Large intestine (tissue), 12 donors: ENCODE data around the gene MORC2. TPM values are rescaled to one million over a fixed set of nuclear protein-coding genes. Genes with fewer than 3 reads are reported as not detected.

Source experiments
- DNase-seq, 2 donors: peaks; one replicate each; pipeline versions ENCODE4 v3.0.0 to v3.0.0-alpha.2; 2013
- H3K27ac ChIP-seq: one replicate; pipeline ENCODE4 v1.5.1; 2013; ENCODE audit warnings: low read length
- H3K27me3 ChIP-seq: 2 replicates; pipeline ENCODE4 v1.6.1; 2013; ENCODE audit warnings: low read length; ENCODE audit not compliant: control insufficient read depth, insufficient read depth
- H3K36me3 ChIP-seq: 2 replicates; pipeline ENCODE4 v1.6.1; 2013; ENCODE audit warnings: low read length; ENCODE audit not compliant: control insufficient read depth, insufficient read depth
- H3K4me1 ChIP-seq: one replicate; pipeline ENCODE4 v1.6.1; 2013; ENCODE audit warnings: low read length; ENCODE audit not compliant: control insufficient read depth, insufficient read depth
- H3K4me3 ChIP-seq: one replicate; pipeline ENCODE4 v1.5.1; 2013; ENCODE audit warnings: low read length
- H3K9me3 ChIP-seq: one replicate; pipeline ENCODE4 v1.6.1; 2013; ENCODE audit warnings: mild to moderate bottlenecking, low read depth, low read length, moderate library complexity; ENCODE audit not compliant: control insufficient read depth
- WGBS: methylation state at CpG from one replicate; pipeline ENCODE4 v1.1.5; 2013; ENCODE audit warnings: low lambda C conversion rate; ENCODE audit not compliant: insufficient coverage; 5-methylcytosine and 5-hydroxymethylcytosine counted together
- long read RNA-seq, 11 donors: transcript quantifications; one replicate each; lab custom pipeline, GENCODE V29; 2026
- polyA plus RNA-seq: library from polyadenylated mRNA; unstranded; fragments of 120-200 nt; gene quantifications from one replicate; pipeline ENCODE4 v1.2.1, GENCODE V29; 2013

MORC2 gene
- 28.2 TPM for polyA plus RNA-seq
- long read RNA-seq, donor 1, full-length matches to known transcripts = 2 of 2 reads
- long read RNA-seq, donor 1, partial matches to known transcripts = 0 of 2 reads
- long read RNA-seq, donor 1, other reads (novel, unspliced or antisense) = 0 of 2 reads
- long read RNA-seq, donor 2, partial matches to known transcripts = 6 of 6 reads
- long read RNA-seq, donor 2, other reads (novel, unspliced or antisense) = 0 of 6 reads
- long read RNA-seq, donor 3, full-length matches to known transcripts = 3 of 3 reads
- long read RNA-seq, donor 3, partial matches to known transcripts = 0 of 3 reads
- long read RNA-seq, donor 3, other reads (novel, unspliced or antisense) = 0 of 3 reads
- long read RNA-seq, donor 4 = 0 reads
- long read RNA-seq, donor 5 = 0 reads
- long read RNA-seq, donor 6, full-length matches to known transcripts = 2 of 2 reads
- long read RNA-seq, donor 6, partial matches to known transcripts = 0 of 2 reads
- long read RNA-seq, donor 6, other reads (novel, unspliced or antisense) = 0 of 2 reads
- long read RNA-seq, donor 7, partial matches to known transcripts = 6 of 7 reads
- long read RNA-seq, donor 7, other reads (novel, unspliced or antisense) = 0 of 7 reads
- long read RNA-seq, donor 8, full-length matches to known transcripts = 3 of 3 reads
- long read RNA-seq, donor 8, partial matches to known transcripts = 0 of 3 reads
- long read RNA-seq, donor 8, other reads (novel, unspliced or antisense) = 0 of 3 reads
- long read RNA-seq, donor 9, partial matches to known transcripts = 6 of 6 reads
- long read RNA-seq, donor 9, other reads (novel, unspliced or antisense) = 0 of 6 reads
- long read RNA-seq, donor 10, full-length matches to known transcripts = 5 of 11 reads
- long read RNA-seq, donor 10, partial matches to known transcripts = 6 of 11 reads
- long read RNA-seq, donor 10, other reads (novel, unspliced or antisense) = 0 of 11 reads
- long read RNA-seq, donor 11, full-length matches to known transcripts = 1 of 1 reads
- long read RNA-seq, donor 11, partial matches to known transcripts = 0 of 1 reads
- long read RNA-seq, donor 11, other reads (novel, unspliced or antisense) = 0 of 1 reads

DNA sequence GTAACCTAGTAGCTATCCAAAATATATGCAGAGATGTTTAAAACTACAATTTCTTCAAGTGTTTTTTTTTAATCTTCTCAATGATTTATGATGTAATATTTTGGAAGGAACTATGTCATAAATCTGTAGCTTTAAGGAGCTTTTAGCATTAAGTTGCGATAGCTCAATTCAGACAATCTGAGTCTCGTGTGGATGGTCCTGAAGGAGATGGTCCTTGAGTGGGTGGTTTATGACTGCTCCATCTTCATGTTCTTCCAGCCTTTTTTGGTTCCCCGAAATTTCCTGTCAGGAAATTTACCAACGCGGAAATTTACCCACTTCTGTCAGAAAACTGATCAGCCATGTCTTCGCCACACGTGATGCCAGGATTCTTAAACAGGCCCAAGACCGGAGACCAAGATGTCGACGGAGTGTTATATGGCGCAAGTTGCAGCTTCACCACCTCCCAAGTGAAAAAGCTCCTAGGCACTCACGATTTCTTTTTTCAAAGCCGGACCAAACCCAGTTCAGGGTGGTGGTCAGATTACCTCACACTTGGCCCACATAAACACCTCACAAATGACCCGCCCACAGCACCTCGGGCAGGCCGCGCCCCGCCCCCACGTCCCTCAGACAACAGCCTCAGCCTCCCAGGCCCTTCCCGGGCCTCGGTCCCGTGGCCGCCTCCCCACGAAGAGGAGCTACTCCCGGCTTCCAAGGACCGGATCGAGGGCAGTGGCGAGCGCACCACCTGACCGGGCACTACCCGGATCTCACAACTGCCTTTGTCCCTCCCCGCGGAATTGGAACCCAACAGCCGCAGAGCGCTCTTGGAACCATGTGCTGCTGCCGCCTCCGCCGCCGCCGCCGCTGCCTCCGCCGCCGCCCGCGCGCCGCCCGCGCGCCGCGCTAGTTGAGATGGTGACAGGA lies at the start of gene MORC2:
Gene MORC2 (minus strand): TSS at position 760 of the 909 bp plus-strand sequence. CDS start 885 bp downstream, outside the sequence.
- H3K4me3 ChIP-seq = peak within 1 kb of the TSS; percentile 84
- no CpG with 5 or more reads among the region's 53 CpGs for WGBS
- H3K4me1 ChIP-seq = peaks cover 10% of the 10 kb centered on the region
- peak within 1 kb of the TSS; percentile 90 for H3K27ac ChIP-seq
- DNase-seq = peak in 1 of 2 donors; percentile 29
- no peaks in the 10 kb centered on the region for H3K27me3 ChIP-seq
- peaks cover 19% of the 10 kb centered on the region for H3K36me3 ChIP-seq
- H3K9me3 ChIP-seq = peaks cover 11% of the 10 kb centered on the region

DNA sequence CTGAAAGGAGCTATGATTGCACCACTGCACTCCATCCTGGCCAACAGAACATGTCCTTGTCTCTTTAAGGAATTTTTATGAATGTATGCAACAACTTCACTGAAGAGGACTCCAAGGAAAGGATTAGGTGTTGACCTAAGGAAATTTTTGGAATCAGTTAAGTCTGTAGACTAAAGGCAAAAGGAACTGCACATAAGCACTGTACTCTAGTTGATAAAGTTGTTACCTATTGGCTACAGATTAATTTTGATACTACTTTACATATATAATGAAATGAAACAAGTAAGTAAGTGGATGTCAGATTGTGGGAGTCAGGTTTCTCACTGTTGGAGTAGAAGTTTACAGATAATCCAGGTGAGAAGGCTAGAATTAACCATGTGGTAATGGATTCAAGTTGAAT lies 37.0 kb upstream of the MORC2 start:
- no peaks in the 10 kb centered on the region for H3K27me3 ChIP-seq
- no peaks in the 10 kb centered on the region for H3K36me3 ChIP-seq
- H3K4me1 ChIP-seq = no peaks in the 10 kb centered on the region
- H3K4me3 ChIP-seq = no peak overlapping the region
- no peak for DNase-seq
- H3K27ac ChIP-seq = no peak overlapping the region
- no peaks in the 10 kb centered on the region for H3K9me3 ChIP-seq

DNA sequence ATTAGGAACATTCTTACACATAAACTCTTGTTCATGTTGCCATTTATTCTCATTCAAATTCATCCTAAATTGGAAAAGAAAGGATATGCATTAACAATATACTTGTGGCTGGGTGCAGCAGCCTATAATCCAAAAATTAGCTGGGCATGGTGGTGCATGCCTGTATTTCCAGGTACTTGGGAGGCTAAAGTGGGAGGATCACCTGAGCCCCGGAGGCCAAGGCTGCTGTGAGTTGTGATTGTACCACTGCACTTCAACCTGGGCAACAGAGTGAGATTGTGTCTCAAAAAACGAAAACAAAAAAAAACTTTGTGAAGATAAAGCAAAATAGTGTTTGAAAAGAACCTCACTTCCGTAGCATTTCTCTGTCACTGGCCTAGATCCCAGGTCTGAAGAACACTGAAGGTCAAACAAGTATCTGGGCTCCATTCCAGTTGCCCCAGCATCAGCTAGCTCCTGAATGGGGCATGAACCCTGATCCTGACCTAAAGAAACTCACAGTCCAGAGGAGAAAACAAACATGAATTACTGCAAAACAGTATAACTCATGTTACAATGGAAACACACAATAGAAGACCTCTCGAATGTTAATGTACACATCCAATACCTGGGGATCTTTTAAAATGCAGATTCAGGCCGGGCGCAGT lies 32.7 kb upstream of the MORC2 start:
- WGBS = 100% methylated on average over 2 of the region's 6 CpGs
- no peaks in the 10 kb centered on the region for H3K27me3 ChIP-seq
- H3K27ac ChIP-seq = no peak overlapping the region
- H3K36me3 ChIP-seq = no peaks in the 10 kb centered on the region
- no peak overlapping the region for H3K4me3 ChIP-seq
- H3K4me1 ChIP-seq = no peaks in the 10 kb centered on the region
- DNase-seq = no peak
- no peaks in the 10 kb centered on the region for H3K9me3 ChIP-seq

DNA sequence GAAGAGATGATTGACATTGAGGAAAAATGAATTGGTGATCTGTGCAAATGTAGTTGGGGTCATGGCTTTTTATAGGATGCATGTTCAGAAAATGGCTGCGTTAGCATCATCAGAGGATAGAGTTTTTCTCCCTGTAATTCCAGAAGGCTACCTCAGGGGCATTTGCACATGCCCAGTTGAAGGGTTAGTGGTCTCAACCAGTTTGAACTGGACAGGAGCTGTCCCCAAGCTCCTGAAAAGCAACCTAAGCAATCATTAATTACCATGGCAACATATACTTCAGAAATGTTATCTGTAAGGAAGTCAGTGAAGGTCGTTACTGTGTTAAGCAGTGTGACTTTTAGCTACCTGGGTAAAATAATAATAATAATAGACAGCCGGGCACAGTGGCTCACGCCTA lies 29.8 kb upstream of the MORC2 start:
- Histone ChIP-seq H3K4me1 (no peaks in the 10 kb centered on the region), H3K27me3 (no peaks in the 10 kb centered on the region), H3K9me3 (no peaks in the 10 kb centered on the region), H3K27ac (no peak overlapping the region), H3K36me3 (no peaks in the 10 kb centered on the region), H3K4me3 (no peak overlapping the region)
- no CpG with 5 or more reads among the region's 4 CpGs for WGBS
- DNase-seq = no peak

DNA sequence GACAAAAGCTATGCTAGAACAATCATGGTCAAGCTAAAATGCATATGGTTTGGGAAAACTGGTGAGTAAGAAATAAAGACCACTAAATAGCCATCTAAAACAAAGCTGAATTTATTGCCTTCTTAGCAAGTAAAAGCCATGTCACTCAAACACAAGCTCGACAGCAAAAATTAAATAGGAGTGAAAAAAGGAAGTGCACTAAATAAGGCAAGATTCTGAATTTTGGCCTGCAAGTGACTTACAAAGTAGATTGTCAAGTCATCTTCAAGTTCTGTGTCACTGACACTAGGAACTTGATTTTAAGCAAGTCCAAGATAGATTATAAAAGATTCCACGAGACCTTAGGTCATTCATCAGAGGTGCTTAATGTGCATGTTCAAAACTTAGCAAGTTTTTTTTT lies 27.9 kb upstream of the MORC2 start:
- DNase-seq = no peak
- no peaks in the 10 kb centered on the region for H3K27me3 ChIP-seq

DNA sequence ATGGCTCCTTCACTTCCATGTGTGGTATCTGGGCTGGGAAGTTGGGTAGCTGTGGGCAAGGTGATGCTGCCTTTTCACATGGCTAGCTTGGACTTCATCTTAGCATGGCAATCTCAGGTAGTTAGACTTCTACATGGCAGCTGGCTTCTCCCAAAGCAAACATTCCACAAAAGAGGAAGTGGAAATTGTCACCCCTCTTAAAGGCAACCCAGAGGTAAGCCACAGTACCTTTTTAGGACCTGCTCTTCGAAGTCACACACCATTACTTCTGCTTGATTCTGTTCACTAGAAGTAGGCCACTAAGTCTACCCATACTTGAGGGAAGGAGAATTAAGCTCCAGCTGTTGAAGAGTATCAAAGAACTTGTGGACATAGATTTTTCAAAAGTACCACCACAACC lies 26.4 kb upstream of the MORC2 start:
- Histone ChIP-seq H3K9me3 (no peaks in the 10 kb centered on the region), H3K4me1 (no peaks in the 10 kb centered on the region), H3K4me3 (no peak overlapping the region), H3K27ac (no peak overlapping the region), H3K27me3 (no peaks in the 10 kb centered on the region), H3K36me3 (no peaks in the 10 kb centered on the region)
- no peak for DNase-seq
- WGBS = no CpG with 5 or more reads among the region's 1 CpG

More for the DNA sequence above, 27.9 kb upstream of the MORC2 start:
- H3K36me3 ChIP-seq = no peaks in the 10 kb centered on the region
- 75% methylated on average over 1 of the region's 2 CpGs for WGBS
- H3K9me3 ChIP-seq = no peaks in the 10 kb centered on the region
- no peak overlapping the region for H3K4me3 ChIP-seq
- no peaks in the 10 kb centered on the region for H3K4me1 ChIP-seq
- no peak overlapping the region for H3K27ac ChIP-seq

DNA sequence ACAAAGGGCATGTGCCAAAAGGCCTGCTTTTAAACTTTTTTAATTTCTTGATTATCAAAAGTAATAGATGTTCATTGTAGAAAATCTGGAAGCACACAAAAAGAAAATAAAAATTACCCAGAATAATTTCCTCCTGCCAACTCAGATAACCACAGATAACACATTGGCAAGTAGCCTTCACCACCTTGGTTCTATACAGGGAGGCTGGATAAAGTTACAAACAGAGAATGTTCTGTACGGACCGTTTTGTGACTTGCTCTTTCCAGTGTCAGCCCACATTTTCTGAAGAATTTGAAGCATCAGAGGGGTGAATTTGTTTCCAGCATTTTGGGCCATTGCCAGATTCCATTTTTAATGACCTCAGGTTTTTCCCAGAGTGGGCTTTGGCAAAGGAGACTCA lies 24.0 kb upstream of the MORC2 start:
- Histone ChIP-seq H3K9me3 (no peaks in the 10 kb centered on the region), H3K36me3 (no peaks in the 10 kb centered on the region), H3K4me1 (no peaks in the 10 kb centered on the region), H3K27ac (no peak overlapping the region), H3K27me3 (no peaks in the 10 kb centered on the region), H3K4me3 (no peak overlapping the region)
- WGBS = no CpG with 5 or more reads among the region's 2 CpGs
- DNase-seq = no peak

DNA sequence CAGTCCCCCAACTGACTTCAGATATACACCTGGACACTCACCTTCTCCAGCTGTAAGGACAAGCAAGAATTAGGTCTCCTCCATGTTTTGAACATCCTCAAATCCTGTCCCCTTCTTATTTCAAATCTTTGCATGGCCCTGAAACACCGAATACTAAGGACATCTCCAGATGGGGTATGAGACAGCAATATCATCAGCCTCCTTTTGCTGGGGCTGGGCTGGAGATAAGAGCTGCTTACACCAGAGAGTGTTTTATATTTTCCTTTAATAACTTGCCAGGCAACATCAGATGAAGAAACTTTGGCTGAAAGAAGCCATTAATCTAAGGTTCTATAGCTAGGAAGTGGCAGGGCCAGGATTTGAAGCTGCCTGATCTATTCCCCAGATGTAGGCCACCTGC lies 22.1 kb upstream of the MORC2 start:
- WGBS = no CpG with 5 or more reads among the region's 1 CpG
- Histone ChIP-seq H3K9me3 (no peaks in the 10 kb centered on the region), H3K4me1 (no peaks in the 10 kb centered on the region), H3K36me3 (no peaks in the 10 kb centered on the region), H3K27me3 (no peaks in the 10 kb centered on the region), H3K27ac (no peak overlapping the region), H3K4me3 (no peak overlapping the region)
- DNase-seq = no peak

DNA sequence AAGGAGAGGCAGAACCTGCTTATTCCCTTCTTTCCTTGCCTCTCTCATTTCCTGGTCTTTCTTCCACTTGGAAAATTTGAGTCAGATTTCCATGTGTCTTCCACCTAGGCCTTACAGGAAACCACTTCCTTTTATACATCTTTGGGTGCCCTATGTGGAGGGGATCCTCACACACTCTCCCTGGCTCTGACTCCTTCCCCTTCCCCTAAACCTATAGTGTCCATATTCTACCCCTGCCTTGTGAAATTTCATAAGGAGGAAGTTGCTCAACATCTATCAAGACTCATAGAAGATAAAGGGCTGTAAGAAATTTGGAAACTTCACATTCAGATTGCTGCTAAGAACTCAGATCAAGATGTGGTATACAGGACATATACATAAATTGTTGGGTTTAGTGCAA lies 20.9 kb upstream of the MORC2 start:
- no peaks in the 10 kb centered on the region for H3K4me1 ChIP-seq
- no peaks in the 10 kb centered on the region for H3K27me3 ChIP-seq
- no peaks in the 10 kb centered on the region for H3K36me3 ChIP-seq
- no peak overlapping the region for H3K4me3 ChIP-seq
- no peak overlapping the region for H3K27ac ChIP-seq
- H3K9me3 ChIP-seq = no peaks in the 10 kb centered on the region
- DNase-seq = no peak
